NCI-H2196 treated with DMSO at 0.1 percent for 48 hours (cell line): ENCODE measurements around the gene USP31.
A peak's percentile ranks its signal among the peaks of the same experiment; 100 is the strongest.
"Not testable (repeated sequence)": the region's sequence is repeated elsewhere in the genome, so short reads cannot be mapped to it uniquely, and the experiment has no call there.

Experiments used
- DNase-seq: peaks from one replicate; lab custom pipeline; 2025; ENCODE audit not compliant: unreplicated experiment; lab: John Stamatoyannopoulos, UW

USP31 gene

GRCh38 chr16:23101012-23101550 is 48.2 kb downstream of the USP31 start:
- DNase-seq: no peak

GRCh38 chr16:23096450-23096849 is 52.8 kb downstream of the USP31 start:
- not testable (repeated sequence) for DNase-seq

DNA sequence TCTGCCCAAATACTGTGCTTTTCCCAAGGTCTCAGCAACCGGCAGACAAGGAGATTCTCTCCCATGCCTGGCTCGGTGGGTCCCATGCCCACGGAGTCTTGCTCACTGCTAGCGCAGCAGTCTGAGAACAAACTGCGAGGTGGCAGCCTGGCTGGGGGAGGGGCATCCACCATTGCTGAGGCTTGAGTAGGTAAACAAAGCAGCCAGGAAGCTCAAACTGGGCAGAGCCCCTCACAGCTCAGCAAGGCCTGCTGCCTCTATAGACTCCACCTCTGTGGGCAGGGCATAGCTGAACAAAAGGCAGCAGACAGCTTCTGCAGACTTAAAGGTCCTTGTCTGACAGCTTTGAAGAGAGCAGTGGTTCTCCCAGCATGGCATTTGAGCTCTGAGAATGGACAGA is 55.1 kb downstream of the USP31 start:
- DNase-seq: not testable (repeated sequence)

- DNase-seq: no peak
Observed at GRCh38 chr16:23092801-23093117, 56.5 kb downstream of the USP31 start.

DNA sequence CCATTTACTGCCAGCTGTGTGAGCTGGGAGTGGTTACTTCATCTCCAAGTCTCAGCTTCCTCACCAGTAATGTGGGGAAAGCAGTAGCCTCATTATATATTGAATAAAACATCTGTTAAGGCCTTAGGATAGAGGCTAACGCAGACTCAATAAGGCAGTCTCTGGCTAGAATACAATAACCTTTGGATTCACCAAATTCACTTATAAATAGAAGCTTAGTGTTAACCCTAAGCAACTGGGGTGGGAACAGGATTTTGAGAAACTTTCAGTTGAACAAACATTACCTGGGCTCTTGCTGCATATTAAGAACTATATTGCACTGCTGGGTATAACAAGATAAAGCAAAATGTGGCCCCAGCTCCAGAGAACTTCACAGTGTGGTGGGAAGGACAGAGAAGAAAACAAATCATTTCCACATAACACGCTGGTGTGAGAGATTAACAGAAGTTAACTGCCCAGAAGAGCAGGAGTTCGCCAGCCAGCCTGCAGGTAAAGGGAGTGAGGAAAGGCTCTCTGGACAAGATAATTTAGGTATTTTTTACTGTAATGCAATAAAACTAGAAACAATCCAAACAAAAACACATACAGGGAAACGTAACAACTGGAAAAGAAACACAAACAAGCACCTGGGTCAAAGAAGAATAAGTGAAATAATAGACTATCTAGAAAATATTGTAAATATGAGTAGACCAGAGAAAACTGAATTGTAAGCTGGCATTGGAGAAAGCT is 57.0 kb downstream of the USP31 start:
- no peak for DNase-seq

DNA sequence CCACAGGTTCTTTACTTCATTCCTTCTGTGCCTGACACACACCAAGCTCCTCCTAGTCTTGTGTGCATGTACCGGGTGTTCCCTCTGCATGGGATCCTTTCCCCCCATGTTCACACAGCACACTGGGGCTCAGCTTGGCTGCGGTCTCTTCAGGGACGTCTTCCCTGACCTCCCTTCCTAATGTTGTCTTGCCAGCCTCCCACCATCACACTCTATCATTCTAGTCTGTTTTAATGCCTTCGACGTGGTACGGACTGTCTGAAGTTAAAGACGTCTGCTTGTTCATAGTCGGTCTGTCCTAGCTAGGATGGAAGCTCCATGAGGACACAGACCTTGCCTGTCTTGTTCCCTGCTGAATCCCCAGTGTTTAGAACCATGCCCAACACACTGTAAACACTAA is 60.1 kb downstream of the USP31 start:
- DNase-seq: no peak

- DNase-seq: no peak
Observed at GRCh38 chr16:23088018-23088417, 61.2 kb downstream of the USP31 start.

DNA sequence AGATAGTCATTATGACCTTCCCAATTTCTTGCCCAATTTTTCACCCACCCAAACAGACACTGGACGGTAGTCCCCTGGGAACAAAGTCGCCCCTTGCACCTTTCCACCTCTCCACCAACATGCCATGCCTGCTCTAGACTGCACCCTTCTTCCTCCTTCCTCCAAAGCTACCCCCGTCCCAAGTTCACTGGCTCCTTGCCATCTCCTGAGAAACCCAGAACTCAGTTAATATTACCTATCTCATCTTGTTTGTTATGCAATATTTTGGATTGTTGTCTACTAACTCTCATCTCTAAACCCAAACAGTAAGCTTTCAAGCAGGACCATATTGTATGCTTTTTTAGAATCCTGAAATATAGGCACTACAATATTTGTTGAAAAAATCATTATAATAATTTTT is 63.3 kb downstream of the USP31 start:
- no peak for DNase-seq

- no peak for DNase-seq
Observed at GRCh38 chr16:23082161-23082788, 67.0 kb downstream of the USP31 start.

GRCh38 chr16:23081675-23082119 is 67.6 kb downstream of the USP31 start:
- DNase-seq: no peak

DNA sequence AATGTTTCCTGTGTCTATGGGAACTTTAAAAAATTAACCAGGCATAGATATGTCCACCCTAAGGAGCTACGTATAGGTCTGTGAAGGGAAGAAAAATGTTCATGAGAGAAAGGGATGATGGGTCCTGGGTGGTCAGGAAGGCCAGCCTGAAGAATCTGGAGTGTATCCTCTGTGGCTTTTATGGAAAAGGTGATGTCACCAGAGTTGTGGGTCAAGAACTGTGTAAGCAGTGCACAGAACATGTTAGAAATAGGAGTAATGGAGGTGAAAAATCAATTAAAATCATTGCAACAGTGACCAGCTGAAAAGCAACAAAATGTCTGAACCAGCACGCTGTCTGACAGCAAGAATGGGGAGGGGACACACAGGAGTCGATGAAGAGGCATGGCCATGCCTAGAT is 68.5 kb downstream of the USP31 start:
- no peak for DNase-seq

- DNase-seq: no peak
Observed at GRCh38 chr16:23080329-23080728, 68.9 kb downstream of the USP31 start.

DNA sequence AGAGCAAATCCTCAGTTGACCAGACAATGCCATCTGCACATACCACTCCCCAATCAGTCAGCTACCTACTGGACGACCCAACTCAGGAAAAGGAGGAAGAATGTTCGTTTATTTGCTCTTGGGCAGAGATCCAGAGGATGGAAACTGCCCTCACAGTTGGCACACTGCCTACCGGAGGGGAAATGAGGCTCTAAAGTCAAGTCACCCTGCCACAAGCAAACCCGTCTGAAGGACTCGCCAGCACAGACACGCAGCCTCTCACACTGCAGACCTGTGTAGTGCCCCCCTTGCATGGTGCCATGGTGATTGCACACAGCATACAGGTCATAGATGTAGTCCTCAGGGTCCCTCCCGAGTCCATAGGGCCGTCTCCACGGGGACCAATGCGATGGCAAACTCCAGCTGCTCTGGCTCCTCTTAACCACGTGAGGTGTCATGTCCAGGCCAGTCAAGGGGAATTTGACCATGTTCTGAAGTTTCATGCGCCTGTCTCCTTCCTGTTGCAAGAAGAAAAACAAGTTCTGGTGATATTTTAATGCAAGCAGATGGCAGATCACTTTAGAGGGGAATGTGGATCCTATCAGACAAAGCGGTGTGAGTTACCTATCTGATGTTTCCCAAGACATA is 69.5 kb downstream of the USP31 start:
- peak; percentile 79 for DNase-seq

- no peak for DNase-seq
Observed at GRCh38 chr16:23074423-23074822, 74.8 kb downstream of the USP31 start.

DNA sequence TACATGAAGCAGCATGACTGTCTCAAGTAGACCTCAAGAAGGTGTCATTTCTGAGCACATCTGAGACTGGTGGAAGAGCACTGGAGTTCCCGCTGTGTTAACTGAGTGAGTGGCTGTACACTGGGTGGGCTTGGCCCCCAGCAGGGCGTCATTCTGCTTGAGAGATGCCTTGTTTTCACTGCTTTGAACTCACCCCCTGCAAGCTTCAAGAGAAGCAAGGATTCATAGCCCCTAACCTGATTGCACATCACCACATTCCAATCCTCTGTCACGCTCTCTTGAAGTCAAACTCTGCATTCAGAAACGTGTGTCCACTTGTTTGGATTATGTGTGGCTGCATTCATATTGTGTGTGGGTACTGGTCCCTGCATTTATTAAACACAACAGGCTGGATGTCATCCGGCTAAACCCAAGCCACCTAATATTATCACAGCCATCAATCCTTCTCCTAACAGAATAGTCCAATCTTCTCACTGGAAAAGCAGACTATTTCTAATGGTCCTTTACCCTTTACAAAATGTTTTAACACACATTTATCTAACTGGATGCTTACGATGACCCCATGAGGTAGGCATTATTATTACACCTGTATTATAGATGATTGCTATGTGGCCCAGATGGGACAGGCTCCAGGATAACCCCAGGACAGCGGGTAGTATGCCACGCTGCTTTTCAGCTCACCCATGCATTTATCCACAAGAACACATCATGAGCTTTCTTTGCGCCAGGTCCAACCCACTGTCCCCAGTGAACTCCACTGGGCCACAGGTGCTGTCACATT is 76.3 kb downstream of the USP31 start:
- DNase-seq: no peak

DNA sequence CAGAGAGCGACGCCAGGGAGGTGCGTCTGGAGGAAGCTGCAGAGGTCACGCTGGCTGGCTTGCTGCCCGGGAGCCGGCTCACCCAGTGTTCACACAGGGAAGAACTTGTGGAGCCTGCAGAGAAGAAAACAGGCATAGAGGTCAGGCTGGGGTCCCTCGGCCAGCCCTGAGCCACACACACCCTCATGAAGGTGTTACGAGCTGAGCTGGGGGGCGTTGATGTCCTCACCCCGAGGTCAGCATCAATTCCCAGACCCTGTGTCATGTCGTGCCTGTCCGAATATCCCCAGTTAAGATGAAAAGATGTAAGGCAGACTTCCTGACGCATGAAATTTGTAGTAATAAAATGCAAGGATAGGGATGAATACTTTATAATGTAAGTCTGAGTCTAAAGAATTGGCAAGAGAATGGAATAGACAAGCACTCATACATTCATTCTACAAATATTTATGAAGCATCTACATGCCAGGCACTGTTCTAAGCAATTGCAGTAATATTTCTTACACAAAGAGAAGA is 77.1 kb downstream of the USP31 start:
- no peak for DNase-seq

DNA sequence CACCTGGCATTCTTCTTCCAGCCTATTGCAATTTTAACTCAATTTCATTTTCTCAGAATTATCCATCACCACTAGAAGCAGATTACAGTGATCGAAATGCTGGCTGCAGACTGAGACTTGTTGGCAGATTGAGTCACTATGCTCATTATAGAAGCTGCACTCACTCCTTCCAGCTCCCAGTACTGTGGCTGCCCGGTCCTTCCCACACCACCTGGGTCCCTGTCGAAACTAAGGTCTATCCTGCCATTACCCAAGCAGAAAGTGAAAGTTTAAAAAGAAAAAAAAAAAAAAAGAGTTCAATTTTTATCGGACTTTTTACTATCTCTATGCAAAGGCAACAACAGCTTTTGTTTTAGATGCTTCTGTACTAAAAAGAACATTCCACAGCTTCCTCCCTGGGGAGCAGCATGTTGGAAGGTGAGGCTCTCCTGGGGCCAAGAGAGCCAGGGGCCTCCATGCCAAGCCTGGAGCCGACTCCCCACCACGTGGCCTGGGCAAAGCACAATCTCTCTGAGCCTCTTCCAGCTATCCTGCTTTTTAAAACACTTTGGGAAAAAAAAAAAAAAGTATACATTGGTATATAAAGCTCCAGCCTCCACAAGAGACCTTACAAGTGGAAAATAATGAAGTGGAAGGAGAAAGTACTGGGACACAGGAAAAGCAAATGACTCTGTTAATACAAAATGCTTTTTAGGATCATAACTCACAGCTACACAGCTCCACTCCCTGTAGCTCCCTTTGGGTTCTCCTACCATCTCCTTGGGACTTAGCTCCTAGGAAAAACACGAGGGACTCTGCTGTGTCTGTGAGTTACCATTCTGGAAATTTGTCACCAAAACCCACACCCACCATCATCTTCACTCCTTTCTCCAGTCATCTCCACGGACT is 77.8 kb downstream of the USP31 start:
- no peak for DNase-seq

- no peak for DNase-seq
Observed at GRCh38 chr16:23069844-23070243, 79.4 kb downstream of the USP31 start.

DNA sequence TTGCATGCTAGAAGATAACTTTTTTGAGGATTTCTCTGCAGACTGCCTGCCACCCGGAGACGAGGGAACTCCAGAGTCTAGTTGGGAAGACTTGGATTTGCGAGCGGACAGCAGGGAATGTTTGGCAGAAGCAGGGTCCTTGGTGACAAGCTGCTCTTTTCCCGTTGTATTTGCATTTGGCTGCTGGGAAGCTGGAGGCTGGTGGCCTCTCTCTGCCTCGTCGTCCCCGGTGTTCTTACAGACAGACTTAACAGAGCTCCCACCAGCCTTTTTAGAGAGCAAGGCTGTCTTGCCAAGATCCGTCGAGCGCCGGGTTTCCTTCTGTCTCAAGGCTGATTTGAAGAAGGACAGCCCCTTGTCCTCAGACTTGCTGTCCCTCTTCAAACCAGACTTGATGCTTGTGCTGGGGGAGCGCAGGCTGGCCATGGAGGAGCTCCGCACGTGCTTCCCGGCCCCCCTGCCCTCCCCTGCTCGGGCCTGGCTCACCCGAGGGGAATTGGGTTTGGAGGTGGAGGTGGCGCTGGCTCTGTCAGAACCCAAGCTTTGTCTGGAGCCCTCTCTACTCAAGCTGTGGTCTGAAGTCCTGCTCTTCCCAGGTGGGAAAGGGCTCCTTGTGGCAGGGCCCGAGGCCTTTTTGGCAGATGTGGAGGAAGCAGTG is 81.0 kb downstream of the USP31 start:
- DNase-seq: no peak

GRCh38 chr16:23066676-23067075 is 82.6 kb downstream of the USP31 start:
- no peak for DNase-seq
